H9 (cell line): Measurements from ENCODE around the gene ZNF248. TPM values are rescaled to one million over a fixed set of nuclear protein-coding genes. Genes with fewer than 3 reads are reported as not detected.

Source experiments
- DNase-seq: peaks from one replicate; pipeline ENCODE4 v3.0.0-alpha.2; 2017
- H2AFZ ChIP-seq: one replicate; pipeline ENCODE4 v1.6.1; 2013; ENCODE audit warnings: mild to moderate bottlenecking, low read length, control low read depth, moderate library complexity
- H2AK5ac ChIP-seq: 2 replicates; pipeline ENCODE4 v1.6.1; 2013; ENCODE audit warnings: low read length, control low read depth, mixed read lengths; ENCODE audit not compliant: insufficient read length
- H2BK120ac ChIP-seq: one replicate; pipeline ENCODE4 v1.6.1; 2013; ENCODE audit warnings: low read depth, mild to moderate bottlenecking, low read length, control low read depth, inconsistent platforms; ENCODE audit not compliant: poor library complexity, severe bottlenecking
- H2BK12ac ChIP-seq: 2 replicates; pipeline ENCODE4 v1.6.1; 2013; ENCODE audit warnings: low read length, control low read depth, mixed read lengths, low read depth; ENCODE audit not compliant: insufficient read length
- H2BK15ac ChIP-seq: 2 replicates; pipeline ENCODE4 v1.6.1; 2013; ENCODE audit warnings: low read depth, low read length, control low read depth
- H2BK20ac ChIP-seq: one replicate; pipeline ENCODE4 v1.6.1; 2013; ENCODE audit warnings: low read depth, mild to moderate bottlenecking, low read length, control low read depth, inconsistent platforms; ENCODE audit not compliant: poor library complexity, severe bottlenecking
- H2BK5ac ChIP-seq: 2 replicates; pipeline ENCODE4 v1.6.1; 2013; ENCODE audit warnings: low read length, control low read depth, mixed read lengths; ENCODE audit not compliant: insufficient read length
- H3K14ac ChIP-seq: 2 replicates; pipeline ENCODE4 v1.6.1; 2013; ENCODE audit warnings: low read length, control low read depth; ENCODE audit not compliant: insufficient read depth
- H3K18ac ChIP-seq: 2 replicates; pipeline ENCODE4 v1.6.1; 2013; ENCODE audit warnings: low read depth, mild to moderate bottlenecking, mixed read lengths, low read length, control low read depth; ENCODE audit not compliant: insufficient read length
- H3K23ac ChIP-seq: 2 replicates; pipeline ENCODE4 v1.6.1; 2013; ENCODE audit warnings: low read length, control low read depth, mixed read lengths, low read depth; ENCODE audit not compliant: insufficient read length
- H3K23me2 ChIP-seq: 2 replicates; pipeline ENCODE4 v1.6.1; 2013; ENCODE audit warnings: low read depth, mild to moderate bottlenecking, mixed read lengths, low read length, control low read depth; ENCODE audit not compliant: insufficient read length, poor library complexity, severe bottlenecking
- H3K27ac ChIP-seq: 2 replicates; pipeline ENCODE4 v1.5.1; 2013; ENCODE audit warnings: low read length, control low read depth, mixed read lengths, low read depth; ENCODE audit not compliant: insufficient read length
- H3K27me3 ChIP-seq: 2 replicates; pipeline ENCODE4 v1.6.1; 2013; ENCODE audit warnings: low read length, control low read depth, inconsistent platforms; ENCODE audit not compliant: insufficient read depth
- H3K4ac ChIP-seq: 2 replicates; pipeline ENCODE4 v1.6.1; 2013; ENCODE audit warnings: low read depth, mild to moderate bottlenecking, control low read depth, inconsistent platforms, low read length, moderate library complexity
- H3K4me1 ChIP-seq: 2 replicates; pipeline ENCODE4 v1.6.1; 2013; ENCODE audit warnings: low read length, control low read depth, inconsistent platforms; ENCODE audit not compliant: insufficient read depth
- H3K4me2 ChIP-seq: 2 replicates; pipeline ENCODE4 v1.6.1; 2013; ENCODE audit warnings: low read length, control low read depth, mixed read lengths; ENCODE audit not compliant: insufficient read length, insufficient read depth
- H3K56ac ChIP-seq: 2 replicates; pipeline ENCODE4 v1.6.1; 2013; ENCODE audit warnings: low read depth, mild to moderate bottlenecking, mixed read lengths, low read length, control low read depth; ENCODE audit not compliant: insufficient read length
- H3K79me1 ChIP-seq: 2 replicates; pipeline ENCODE4 v1.6.1; 2013; ENCODE audit warnings: low read depth, mild to moderate bottlenecking, moderate library complexity, low read length, control low read depth, inconsistent platforms; ENCODE audit not compliant: insufficient read depth, poor library complexity, severe bottlenecking
- H3K79me2 ChIP-seq: 2 replicates; pipeline ENCODE4 v1.6.1; 2013; ENCODE audit warnings: low read length, control low read depth, inconsistent platforms; ENCODE audit not compliant: insufficient read depth
- H3K9ac ChIP-seq: 2 replicates; pipeline ENCODE4 v1.6.1; 2013; ENCODE audit warnings: low read length, control low read depth, mixed read lengths; ENCODE audit not compliant: insufficient read length; ENCODE audit errors: extremely low read depth
- H3K9me3 ChIP-seq: one replicate; pipeline ENCODE4 v1.6.1; 2013; ENCODE audit warnings: low read depth, low read length, inconsistent platforms; ENCODE audit not compliant: control insufficient read depth
- H3T11ph ChIP-seq: one replicate; pipeline ENCODE4 v1.6.1; 2013; ENCODE audit warnings: mild to moderate bottlenecking, low read length, control low read depth, inconsistent platforms
- H4K20me1 ChIP-seq: one replicate; pipeline ENCODE4 v1.6.1; 2013; ENCODE audit not compliant: control insufficient read depth, insufficient read length, insufficient read depth
- H4K5ac ChIP-seq: 2 replicates; pipeline ENCODE4 v1.6.1; 2013; ENCODE audit warnings: low read depth, mild to moderate bottlenecking, mixed read lengths, low read length, control low read depth; ENCODE audit not compliant: insufficient read length
- H4K8ac ChIP-seq: replicated peaks from 2 replicates; pipeline ENCODE4 v1.6.1; 2013; ENCODE audit warnings: low read length, control low read depth, mixed read lengths, low read depth; ENCODE audit not compliant: insufficient read length
- H4K91ac ChIP-seq: 2 replicates; pipeline ENCODE4 v1.6.1; 2013; ENCODE audit warnings: low read depth, mild to moderate bottlenecking, moderate library complexity, mixed read lengths, low read length, control low read depth; ENCODE audit not compliant: insufficient read length
- H3K27ac Mint-ChIP-seq, 3 experiments: 2 replicates in 2 of 3; 3 replicates in 1 of 3; pipeline ENCODE4 v1.8.0; 2020 to 2021; ENCODE audit warnings: mixed read lengths in 3 of 3, mild to moderate bottlenecking in 1 of 3, moderate library complexity in 1 of 3
- H3K27me3 Mint-ChIP-seq: 2 replicates; pipeline ENCODE4 v1.8.0; 2021; ENCODE audit warnings: low read depth, mild to moderate bottlenecking, moderate library complexity, mixed read lengths
- H3K36me3 Mint-ChIP-seq, 3 experiments: 2 replicates in 2 of 3; 3 replicates in 1 of 3; pipeline ENCODE4 v1.8.0; 2020 to 2021; ENCODE audit warnings: low read depth in 3 of 3, mixed read lengths in 3 of 3; ENCODE audit not compliant: insufficient read depth in 1 of 3
- H3K4me1 Mint-ChIP-seq, 2 experiments: 2 replicates each; pipeline ENCODE4 v1.8.0; 2020; ENCODE audit warnings: mixed read lengths in 2 of 2
- H3K4me3 Mint-ChIP-seq, 2 experiments: 2 replicates in 1 of 2; 3 replicates in 1 of 2; pipeline ENCODE4 v1.8.0; 2020 to 2021; ENCODE audit warnings: mild to moderate bottlenecking in 2 of 2, mixed read lengths in 2 of 2, moderate library complexity in 1 of 2
- H3K9me3 Mint-ChIP-seq, 2 experiments: 2 replicates in 1 of 2; 3 replicates in 1 of 2; pipeline ENCODE4 v1.8.0; 2020; ENCODE audit warnings: mild to moderate bottlenecking in 2 of 2, mixed read lengths in 2 of 2, moderate library complexity in 1 of 2
- WGBS: extraction: QIAGEN DNeasy Blood & Tissue Kit; methylation state at CpG from one replicate; pipeline ENCODE4 v1.1.7; 2013; ENCODE audit warnings: missing lambda C conversion rate, low lambda C conversion rate, mixed read lengths; ENCODE audit not compliant: insufficient read length; ENCODE audit errors: extremely low coverage; 5-methylcytosine and 5-hydroxymethylcytosine counted together
- total RNA-seq: library from RNA; stranded (reverse); gene quantifications from 2 replicates; pipeline ENCODE4 v1.2.1, GENCODE V29; 2021
- TF ChIP-seq, protein P1 (sequence below): fragments of 200-600 bp; sonication (generic); conservative IDR thresholded peaks from 3 replicates; pipeline ENCODE4 v1.8.0; 2021; ENCODE audit warnings: antibody characterized with exemption, mild to moderate bottlenecking

ZNF248 gene
- total RNA-seq, 1 experiment from 2014 or later = 5.4 TPM

DNA sequence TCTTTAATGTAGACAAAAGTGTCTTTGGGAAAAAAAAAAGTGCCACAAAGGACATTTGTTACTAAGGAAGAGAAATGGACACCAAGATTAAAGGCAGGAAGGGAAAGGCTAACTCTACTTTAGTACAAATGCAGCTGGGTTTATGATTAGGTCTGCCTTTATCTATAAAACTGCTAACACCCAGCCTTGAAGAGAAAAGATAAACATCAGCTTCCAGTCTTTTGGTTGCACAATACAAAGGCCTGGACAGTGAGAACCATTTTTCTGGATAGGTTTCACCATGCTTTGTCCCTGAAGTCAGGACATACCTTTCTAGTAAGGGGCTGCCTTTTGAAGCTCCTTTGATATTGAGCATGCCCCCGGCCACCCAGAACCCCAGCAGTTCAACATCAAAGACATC is 45.1 kb downstream of the ZNF248 start:
- no peak overlapping the region for H4K5ac ChIP-seq
- no peak overlapping the region for H4K8ac ChIP-seq
- Mint-ChIP-seq H3K4me3 (no peak overlapping the region), H3K27me3 (peaks cover 2% of the 10 kb centered on the region; the same call in 1 of the 2 replicates), H3K4me1 (no peaks in the 10 kb centered on the region), H3K27ac (no peak overlapping the region), H3K9me3 (peaks cover 87 to 96% of the 10 kb centered on the region in 2 experiments), H3K36me3 (peaks cover 0 to 38% (median 14%) of the 10 kb centered on the region in 3 experiments; a peak in 5 of 7 replicates)
- DNase-seq = no peak
- H2BK12ac ChIP-seq = no peak overlapping the region
- H2BK120ac ChIP-seq = no peak overlapping the region
- H3K4ac ChIP-seq = no peak overlapping the region
- no peaks in the 10 kb centered on the region for H3K23me2 ChIP-seq
- H3K27ac ChIP-seq = no peak overlapping the region
- no peak overlapping the region for H2BK15ac ChIP-seq
- TF ChIP-seq, protein P1, sequence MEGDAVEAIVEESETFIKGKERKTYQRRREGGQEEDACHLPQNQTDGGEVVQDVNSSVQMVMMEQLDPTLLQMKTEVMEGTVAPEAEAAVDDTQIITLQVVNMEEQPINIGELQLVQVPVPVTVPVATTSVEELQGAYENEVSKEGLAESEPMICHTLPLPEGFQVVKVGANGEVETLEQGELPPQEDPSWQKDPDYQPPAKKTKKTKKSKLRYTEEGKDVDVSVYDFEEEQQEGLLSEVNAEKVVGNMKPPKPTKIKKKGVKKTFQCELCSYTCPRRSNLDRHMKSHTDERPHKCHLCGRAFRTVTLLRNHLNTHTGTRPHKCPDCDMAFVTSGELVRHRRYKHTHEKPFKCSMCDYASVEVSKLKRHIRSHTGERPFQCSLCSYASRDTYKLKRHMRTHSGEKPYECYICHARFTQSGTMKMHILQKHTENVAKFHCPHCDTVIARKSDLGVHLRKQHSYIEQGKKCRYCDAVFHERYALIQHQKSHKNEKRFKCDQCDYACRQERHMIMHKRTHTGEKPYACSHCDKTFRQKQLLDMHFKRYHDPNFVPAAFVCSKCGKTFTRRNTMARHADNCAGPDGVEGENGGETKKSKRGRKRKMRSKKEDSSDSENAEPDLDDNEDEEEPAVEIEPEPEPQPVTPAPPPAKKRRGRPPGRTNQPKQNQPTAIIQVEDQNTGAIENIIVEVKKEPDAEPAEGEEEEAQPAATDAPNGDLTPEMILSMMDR = no peak
- no peak overlapping the region for H3K9ac ChIP-seq
- H3K27me3 ChIP-seq = no peaks in the 10 kb centered on the region; the same call in 1 of the 2 replicates
- H3K79me2 ChIP-seq = no peaks in the 10 kb centered on the region
- H4K20me1 ChIP-seq = no peaks in the 10 kb centered on the region
- H2AK5ac ChIP-seq = no peak overlapping the region
- no peaks in the 10 kb centered on the region for H3K4me1 ChIP-seq
- H3K18ac ChIP-seq = no peak overlapping the region
- WGBS = no CpG with 5 or more reads among the region's 1 CpG
- H3K79me1 ChIP-seq = no peaks in the 10 kb centered on the region
- H2BK20ac ChIP-seq = no peak overlapping the region
- H3K56ac ChIP-seq = no peak overlapping the region
- H4K91ac ChIP-seq = no peak overlapping the region
- no peak overlapping the region for H3K14ac ChIP-seq
- H2AFZ ChIP-seq = no peak overlapping the region
- no peak overlapping the region for H3K23ac ChIP-seq
- H2BK5ac ChIP-seq = no peak overlapping the region
- peaks cover 33% of the 10 kb centered on the region for H3K9me3 ChIP-seq
- H3T11ph ChIP-seq = no peak overlapping the region
- no peak overlapping the region for H3K4me2 ChIP-seq
